Sciatic nerve (tissue), 2 donors: ENCODE results near the gene SPATA9. TPM values are rescaled to one million over a fixed set of nuclear protein-coding genes. Genes with fewer than 3 reads are reported as not detected.

Experiments
- ATAC-seq: fragments of 200-7000 bp; cut with Tn5 transposase; one replicate; pipeline ENCODE4 v1.9.1; 2020; ENCODE audit warnings: mild to moderate bottlenecking, moderate library complexity
- DNase-seq: peaks from one replicate; pipeline ENCODE4 v3.0.0-alpha.2; 2020; ENCODE audit warnings: low spot score
- intact Hi-C: fragments of 100-400 bp; cut with DNase I; formaldehyde crosslinking; loops from one replicate; pipeline ENCODE4 v1.14.2; 2022
- total RNA-seq: library from RNA; stranded (reverse); fragmentation: NEBNext Ultra II Directional; extraction: Animal tissue kit (Norgen Biotek cat#: 25700); gene quantifications from one replicate; pipeline ENCODE4 v1.2.1, GENCODE V29; 2021
- donor health status: DM: no; HTN: no; CAD: no.
- donor health status: DM: no; HTN: no; CAD: no.

The SPATA9 gene
- total RNA-seq: 1.6 TPM

DNA sequence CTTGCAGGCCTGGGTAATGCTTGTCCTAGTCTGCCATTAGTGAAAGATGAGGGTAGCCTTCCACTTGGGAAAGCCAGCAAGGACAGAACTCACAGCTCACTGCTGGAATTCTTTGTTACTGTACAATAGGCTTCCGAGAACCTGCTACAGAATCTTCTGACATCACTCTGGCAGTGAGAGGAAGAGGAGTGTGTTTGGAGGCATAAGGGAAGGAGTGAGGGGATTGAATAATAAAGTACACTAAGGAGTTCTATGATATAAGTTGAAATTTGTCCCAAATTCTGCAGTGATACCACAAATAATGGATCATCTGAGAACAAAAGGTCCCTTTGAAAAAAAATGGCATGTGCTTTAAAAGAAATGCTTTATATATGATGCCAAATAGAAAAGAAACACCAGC lies at the start of gene SPATA9:
Gene SPATA9, minus strand, starts transcription at position 101 of the 400 bp plus-strand sequence. CDS start 137 bp downstream, outside the sequence.
- intact Hi-C loops: no loop called here
- DNase-seq (no peak), ATAC-seq (no peak)

GRCh38 chr5:95731571-95732554 lies 49.1 kb upstream of the SPATA9 start:
- intact Hi-C loops: loop anchor here (10.0 kb wide), 1 partner anchor 87 kb away; the partner anchor contains the start of gene RFESD
- DNase-seq (peak; percentile 74), ATAC-seq (peak; percentile 34)

DNA sequence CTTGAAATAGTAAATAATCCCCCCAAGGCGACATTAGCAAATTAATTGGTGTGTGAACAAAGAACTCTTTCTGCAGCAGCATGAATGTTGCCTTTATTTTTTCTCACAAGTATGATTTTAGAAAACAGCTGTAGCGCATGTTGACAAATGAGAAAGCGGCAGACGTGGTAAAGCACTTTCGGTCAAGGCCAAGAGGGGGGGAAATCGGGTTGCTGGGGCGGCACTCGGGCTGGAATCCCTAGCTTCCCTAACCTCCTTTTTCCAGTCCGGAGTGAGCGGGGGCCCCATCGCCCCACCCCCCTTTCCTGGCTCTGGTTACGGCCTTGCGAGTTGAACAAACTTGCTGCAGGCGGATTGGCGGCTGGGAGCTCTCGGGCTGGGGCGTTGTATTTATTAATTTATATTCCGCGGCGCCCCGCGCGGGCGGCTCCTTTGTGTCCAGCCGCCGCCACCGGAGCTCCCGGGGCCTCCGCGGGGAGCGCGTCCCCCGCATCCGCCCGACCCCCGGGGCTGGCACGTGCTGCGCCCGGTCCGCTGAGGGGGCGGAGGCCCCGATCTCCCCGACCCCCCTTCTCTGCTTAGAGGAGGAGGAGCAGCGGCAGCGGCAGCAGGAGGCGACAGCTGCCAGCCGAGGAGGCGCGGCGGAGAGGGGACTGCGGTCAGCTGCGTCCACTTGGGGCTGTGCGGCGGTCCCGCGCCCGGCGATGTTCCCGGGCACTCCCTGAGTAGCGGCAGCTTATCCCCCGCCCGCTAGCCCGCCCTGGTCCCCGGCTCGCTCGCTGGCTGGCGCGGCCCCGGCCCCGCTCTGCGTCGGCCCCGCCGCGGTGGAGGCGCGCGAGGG lies 48.2 kb upstream of the SPATA9 start, which contains the start of gene RHOBTB3:
Gene RHOBTB3, plus strand, starts transcription at position 607 of the 841 bp plus-strand sequence. CDS start 347 bp downstream, outside the sequence.
- DNase-seq (peak; percentile 95), ATAC-seq (peak; percentile 89)
- intact Hi-C loops: loop anchor here (10.0 kb wide), 1 partner anchor 86 kb away; the partner anchor contains the start of gene RFESD

DNA sequence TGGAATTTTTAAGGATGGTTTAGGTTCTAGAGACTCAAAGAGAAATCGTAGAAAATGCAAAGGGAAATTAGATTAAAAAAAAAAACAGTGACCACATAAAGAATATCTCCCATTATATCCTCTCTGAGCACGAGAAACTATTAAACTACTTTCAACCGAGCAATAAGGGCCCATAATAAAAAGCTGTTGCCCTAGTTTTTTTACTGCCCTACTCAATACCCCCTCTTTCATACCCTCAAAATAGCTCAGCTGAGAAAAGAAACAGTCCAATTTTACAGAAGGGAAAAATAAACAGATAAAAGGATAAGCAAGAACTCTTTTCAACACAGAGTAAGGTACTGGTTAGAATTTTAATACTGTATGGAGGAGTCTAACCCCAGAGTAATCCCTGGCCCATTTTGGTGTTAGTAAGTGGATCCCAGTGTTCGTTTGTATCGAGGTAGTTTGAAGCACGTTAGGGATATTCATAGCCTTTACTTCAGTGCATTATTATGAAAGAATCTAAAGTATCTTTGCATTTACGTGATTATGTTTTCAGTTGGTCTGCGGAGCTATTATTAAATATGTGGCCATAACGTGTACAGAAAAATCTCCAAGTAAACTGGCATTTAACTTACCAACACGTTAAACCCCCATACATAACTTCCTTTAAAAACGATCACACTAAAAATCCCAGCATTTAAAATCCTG lies 47.4 kb upstream of the SPATA9 start:
- intact Hi-C loops: loop anchor here (10.0 kb wide), 1 partner anchor 85 kb away; the partner anchor contains the start of gene RFESD
- ATAC-seq (no peak), DNase-seq (no peak)

GRCh38 chr5:95729115-95730010 lies 46.6 kb upstream of the SPATA9 start:
- intact Hi-C loops: loop anchor here (10.0 kb wide), 1 partner anchor 85 kb away; the partner anchor contains the start of gene RFESD
- ATAC-seq (no peak), DNase-seq (no peak)

- ATAC-seq (no peak), DNase-seq (no peak)
- intact Hi-C loops: no loop called here
These were observed 45.8 kb upstream of the SPATA9 start for GRCh38 chr5:95728494-95729114.

DNA sequence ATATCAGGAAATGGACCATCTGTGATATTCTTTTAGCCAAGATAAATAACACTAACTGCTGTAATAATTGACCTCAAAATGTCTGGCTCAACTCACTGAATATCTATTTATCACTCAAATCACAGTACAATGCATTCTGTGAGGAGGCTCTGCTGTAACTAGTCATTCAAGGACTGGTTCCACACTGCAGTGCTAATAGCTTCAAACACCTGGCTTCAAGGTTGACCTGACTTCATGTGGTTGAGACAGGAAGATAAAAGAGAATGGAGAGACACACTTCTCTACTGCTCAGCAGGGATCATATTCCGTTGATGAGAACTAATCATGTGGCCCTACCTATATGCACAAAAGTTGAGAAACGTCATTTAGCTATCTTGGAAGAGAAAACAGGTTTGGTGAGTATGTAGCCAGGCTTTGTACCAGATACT lies 45.0 kb upstream of the SPATA9 start:
- intact Hi-C loops: no loop called here
- ATAC-seq (no peak), DNase-seq (no peak)

DNA sequence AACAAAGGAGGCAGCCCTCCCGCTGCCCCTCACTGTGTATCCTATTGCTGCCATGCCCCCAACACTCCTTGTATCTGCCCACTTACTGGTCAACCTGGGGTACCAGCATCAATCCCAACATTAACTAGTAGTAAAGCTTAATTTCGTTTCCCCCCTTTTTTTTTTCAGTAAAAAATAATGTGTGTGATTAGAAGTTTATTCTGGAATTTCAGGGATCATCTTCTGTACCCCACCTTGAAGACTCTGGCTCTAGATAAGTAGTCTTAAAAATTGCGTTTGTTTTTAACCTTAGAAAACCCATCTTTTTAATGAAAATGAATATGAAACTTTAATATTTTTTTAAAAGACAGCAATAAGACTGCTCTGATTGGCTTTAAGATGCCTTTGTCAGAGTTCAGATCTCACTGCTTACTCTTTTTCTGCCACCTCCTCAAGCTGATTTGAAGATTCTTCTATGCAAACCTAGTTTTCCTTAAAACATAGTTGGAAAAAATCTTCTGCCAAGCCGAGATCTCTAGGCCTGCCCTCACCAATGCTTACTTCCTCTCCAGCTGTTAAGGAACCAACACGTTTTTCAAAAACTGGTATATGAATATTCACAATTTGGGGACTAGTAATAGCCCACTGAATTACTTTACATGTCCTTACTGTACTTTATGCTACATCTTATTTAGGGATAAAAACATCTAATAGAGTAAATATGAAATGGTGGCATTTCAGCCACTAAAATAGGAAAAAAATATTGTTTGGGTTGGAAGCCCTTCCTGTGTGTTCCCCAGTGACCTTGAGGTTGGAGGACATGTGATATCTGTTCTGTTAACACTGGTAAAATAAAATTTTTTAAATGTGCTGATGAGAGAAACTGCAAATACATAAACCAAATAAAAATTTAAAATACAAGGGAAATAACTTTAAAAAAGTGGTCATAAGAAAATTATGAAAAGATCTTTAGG lies 44.3 kb upstream of the SPATA9 start:
- ATAC-seq: no peak
- intact Hi-C loops: no loop called here
- no peak for DNase-seq

GRCh38 chr5:95725937-95726810 lies 43.4 kb upstream of the SPATA9 start:
- intact Hi-C loops: no loop called here
- ATAC-seq: no peak
- DNase-seq: no peak

- no peak for DNase-seq
- intact Hi-C loops: no loop called here
- peak; percentile 67 for ATAC-seq
These were observed 42.5 kb upstream of the SPATA9 start for GRCh38 chr5:95725071-95725820.

GRCh38 chr5:95723632-95724369 lies 41.0 kb upstream of the SPATA9 start:
- ATAC-seq (peak; percentile 20), DNase-seq (no peak)
- intact Hi-C loops: no loop called here

- no peak for DNase-seq
- intact Hi-C loops: no loop called here
- ATAC-seq: no peak
These were observed 38.9 kb upstream of the SPATA9 start for GRCh38 chr5:95721582-95722295.

DNA sequence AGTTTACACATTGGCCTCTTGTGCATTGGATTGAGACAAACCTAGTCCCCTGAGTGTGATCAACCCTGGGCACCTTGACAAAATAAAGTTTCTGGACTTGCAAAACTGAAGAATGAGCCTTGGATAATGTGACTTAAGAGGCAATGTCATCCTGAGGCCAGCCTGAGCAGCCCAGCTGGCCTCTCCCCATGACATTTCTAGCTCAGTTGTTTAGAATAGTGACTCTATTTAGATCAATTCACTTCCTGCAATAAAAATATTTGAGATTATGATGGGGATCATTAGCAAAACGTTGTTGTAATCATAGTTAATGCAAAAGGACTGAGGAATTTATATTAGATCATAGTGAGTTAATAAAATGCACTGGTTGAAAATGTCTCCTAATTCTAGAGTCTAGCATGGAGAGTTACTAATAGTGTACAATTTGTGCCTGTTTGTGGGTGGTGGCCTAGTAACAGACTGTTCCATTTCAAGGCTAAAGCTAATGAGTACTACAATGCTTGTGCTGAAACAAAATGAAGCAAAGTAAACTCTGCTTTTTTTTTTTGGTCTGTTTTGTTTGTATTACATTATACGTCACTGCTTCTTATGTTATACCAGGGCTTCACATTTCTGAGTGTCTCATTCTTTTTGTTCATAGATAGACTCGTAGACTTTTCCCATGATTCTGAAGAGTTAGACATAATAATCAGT lies 37.4 kb upstream of the SPATA9 start:
- DNase-seq (no peak), ATAC-seq (peak; percentile 75)
- intact Hi-C loops: no loop called here
